GM19395 (cell line): ENCODE measurements around the gene MSI1.

Experiments used
- ATAC-seq: cut with Tn5 transposase; IDR thresholded peaks from one replicate; pipeline ENCODE4 v1.9.1; 2021; ENCODE audit warnings: mild to moderate bottlenecking, moderate library complexity; ENCODE audit not compliant: unreplicated experiment

MSI1 gene

GRCh38 chr12:120377611-120378010 lies 8.6 kb upstream of the MSI1 start:
- ATAC-seq = no peak

GRCh38 chr12:120376934-120377572 lies 8.1 kb upstream of the MSI1 start:
- ATAC-seq = no peak

DNA sequence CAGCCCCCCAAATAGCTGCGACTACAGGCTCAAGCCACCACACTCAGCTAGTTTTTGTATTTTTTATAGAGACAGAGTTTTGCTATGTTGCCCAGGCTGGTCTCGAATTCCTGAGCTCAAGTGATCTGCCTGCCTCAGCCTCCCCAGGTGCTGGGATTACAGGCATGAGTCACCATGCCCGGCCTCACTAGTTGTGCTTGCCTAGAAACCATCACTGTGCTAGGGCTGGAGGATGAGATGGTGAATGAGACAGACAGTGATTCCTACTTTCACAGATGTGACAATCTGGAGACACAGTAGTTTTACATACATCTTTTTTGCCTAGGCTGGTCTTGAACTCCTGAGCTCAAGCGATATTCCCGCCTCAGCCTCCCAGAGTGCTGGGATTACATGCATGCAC lies 7.5 kb upstream of the MSI1 start:
- ATAC-seq = no peak

DNA sequence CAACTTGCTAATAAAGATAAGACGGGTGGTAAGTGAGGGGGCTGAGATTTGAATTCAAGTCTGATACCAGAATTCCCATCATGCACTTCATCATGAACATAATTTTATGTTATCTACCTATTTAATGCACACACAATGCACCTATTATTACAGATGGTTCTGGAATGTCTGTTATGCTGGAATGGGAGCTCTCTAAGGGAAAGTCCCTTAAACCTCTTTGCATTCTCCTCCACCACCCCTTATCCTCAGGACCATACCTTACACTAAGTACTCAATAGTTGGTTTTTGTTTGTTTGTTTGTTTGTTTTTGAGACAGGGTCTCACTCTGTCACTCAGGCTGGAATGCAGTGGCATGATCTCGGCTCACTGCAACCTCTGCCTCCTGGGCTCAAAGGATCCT lies 7.0 kb upstream of the MSI1 start:
- ATAC-seq = no peak

DNA sequence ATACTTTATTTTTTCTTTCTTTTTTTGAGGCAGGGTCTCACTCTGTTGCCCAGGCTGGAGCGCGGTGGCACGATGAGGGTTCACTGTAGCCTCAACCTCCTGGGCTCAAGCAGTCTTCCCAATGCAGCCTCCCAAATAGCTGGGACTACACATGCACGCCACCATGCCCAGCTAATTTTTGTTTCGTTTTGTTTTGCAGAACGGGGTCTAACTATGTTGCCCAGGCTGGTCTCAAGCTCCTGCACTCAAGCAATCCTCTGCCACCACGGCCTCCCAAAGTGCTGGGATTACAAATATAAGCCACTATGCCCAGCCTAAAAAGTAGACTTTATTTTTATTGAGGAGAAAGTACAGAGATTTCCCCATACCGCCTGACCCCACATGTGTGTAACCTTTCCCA lies 4.7 kb upstream of the MSI1 start:
- ATAC-seq = no peak

DNA sequence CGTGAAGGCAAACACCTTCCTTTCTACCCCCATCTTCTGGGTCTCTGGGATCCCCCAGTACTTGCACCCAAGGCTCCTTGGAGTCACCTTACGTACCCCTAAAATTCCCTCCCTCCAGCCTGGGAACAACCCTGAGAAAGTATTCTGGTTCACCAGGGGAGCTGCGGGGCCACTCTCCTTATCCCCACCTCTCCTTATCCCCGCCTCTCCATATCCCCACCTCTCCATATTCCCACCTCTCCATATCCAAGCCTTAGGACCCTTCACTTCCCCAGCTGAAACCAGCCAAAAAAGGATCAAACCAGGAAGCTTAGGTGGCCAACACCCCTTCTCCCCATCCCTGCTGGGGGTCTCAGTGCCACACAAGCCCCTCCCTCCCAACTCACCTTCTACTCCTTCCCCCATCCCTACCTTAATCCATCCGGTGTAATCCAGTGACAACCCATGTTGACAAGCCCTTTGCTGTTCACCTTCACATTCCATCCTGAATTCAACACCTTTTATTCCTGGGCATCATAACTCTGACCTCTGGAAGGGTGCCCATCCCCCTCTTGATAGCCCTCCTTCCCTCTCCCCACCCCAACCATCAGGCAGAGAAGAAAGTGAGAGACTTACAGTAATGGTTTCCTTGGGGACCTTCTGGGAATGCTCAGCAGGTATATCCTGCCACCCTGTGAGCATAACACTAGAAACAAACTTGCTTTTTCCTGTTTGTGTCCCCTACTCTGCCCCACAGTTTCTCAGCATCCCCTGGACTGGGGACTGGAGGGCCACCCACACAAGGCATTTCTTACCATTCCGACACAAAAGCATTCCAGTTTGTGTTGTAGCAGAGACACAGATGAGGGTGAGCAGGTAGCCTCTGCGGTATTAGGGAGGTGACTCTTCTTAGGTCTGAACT lies 1.6 kb upstream of the MSI1 start:
- ATAC-seq = no peak

GRCh38 chr12:120369603-120370342 lies 809 bp upstream of the MSI1 start:
- ATAC-seq = no peak

GRCh38 chr12:120367924-120368788 lies 808 bp downstream of the MSI1 start:
- ATAC-seq = no peak

DNA sequence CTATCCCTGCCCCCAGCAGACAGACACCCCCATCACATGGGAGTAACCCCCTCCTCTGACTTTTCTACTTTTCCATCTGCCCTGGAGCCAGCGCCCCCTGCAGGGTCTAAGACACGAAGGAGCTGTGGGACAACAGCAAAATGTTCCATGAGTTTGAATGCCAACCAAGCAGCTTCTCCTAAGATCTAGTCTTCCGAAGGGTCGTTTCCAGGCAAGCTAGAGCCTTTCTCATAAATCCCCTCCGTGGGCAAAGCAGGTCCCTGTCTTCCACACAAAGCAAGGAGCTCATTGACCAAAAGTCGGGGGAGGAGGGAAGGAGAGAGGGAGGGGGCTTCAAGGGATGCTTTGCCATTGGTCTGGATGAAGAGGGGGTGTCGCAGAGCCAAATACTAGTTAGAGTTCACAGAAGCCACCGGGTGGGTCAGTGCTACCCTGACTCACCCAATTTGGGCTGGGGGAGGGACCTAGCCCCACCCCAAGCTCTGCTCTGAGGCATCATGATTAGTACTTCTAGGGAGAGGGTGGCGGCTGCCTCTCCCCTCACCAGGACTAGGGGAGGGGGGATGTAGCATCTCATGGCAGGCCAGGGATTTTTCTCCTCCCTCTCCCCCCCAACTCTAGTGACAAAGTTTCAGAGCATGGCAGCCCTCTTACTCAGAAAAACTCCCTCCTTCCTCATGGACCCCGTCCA lies 1.6 kb downstream of the MSI1 start:
- ATAC-seq = no peak

DNA sequence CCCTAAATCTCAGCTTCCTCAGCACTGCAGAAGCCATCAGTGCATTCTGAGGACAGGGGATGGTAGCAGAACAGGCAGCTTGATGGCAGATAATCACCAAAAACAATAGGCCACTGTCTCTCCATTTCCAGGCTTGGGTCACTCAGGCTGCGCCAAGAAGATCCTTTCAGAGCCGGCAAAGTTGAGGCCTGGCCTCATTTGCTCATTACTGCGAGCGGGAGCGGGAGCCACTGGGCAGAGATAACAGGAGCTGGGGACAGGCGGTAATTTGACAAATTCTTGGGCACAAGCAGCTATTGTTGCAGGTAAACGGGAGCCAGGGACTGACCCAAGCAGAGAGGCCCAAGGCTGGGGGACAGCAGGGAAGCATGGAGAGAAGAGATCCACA lies 2.1 kb downstream of the MSI1 start:
- ATAC-seq = no peak

DNA sequence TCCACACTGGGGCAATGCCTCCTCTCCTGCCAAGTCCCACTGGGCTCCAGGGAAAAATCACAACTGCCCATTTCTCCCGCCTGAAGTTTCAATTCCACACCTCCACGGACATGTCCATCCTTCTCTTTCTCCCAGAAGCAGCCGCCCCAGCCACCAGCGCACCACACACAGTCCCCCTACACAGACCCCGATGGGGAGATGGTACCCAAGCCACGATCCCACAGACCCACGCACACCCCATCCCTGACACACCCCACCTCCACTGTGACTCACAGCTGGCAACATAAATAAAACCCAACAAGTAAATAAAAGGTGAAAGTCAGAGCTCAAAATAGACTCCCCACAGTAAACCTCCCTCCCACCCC lies 2.6 kb downstream of the MSI1 start:
- no peak for ATAC-seq

DNA sequence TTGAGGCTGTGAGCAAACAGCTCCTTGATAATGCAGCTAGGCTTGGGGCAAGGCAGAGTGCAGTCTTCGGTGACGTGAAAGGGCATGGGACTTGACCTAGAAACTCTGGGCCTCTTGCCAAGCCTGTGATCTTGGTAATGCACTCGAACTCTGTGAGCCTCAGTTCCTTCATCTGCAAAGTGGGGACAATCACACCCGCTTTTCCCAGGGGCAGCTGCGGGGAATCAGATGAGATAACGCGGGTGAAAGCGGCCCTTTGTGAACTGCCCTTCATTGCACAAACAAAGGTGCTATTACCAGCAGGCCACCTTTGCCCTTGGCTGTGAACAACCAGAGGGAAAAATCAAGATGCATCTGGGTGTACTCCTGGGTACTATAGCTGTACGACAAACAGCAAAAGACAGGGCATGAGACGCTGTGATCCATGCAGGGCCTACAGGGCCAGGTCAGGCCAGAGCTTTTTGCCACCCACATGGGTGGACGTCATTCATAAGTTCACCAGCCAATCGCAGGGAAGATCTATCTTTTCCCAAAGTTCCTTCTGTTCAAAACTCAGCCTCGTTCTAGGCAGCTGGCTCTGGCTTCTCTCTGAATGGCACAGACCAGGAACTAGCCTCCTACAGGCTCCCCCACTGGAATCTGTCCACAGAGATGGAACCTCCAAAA lies 3.2 kb downstream of the MSI1 start:
- no peak for ATAC-seq

DNA sequence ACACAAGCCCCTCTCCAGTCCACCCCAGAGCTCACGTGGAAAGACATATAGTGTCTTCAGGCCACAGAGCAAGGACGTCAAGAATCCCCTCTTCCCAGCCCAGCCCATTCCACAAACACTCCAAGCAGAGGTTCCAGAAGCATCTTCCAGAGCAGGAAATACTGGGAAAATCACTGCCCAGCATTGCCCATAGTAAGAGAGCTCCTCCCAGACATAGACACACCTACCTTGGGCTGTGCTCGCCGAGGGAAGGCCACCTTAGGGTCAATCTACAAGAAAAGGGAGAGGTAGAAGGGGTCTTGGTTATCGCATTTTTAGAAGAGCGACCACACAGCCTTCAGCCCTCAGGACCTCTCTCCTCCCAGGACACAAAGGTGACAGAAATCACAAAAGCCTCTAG lies 4.5 kb downstream of the MSI1 start:
- ATAC-seq = no peak

GRCh38 chr12:120363274-120363855 lies 5.6 kb downstream of the MSI1 start:
- no peak for ATAC-seq

DNA sequence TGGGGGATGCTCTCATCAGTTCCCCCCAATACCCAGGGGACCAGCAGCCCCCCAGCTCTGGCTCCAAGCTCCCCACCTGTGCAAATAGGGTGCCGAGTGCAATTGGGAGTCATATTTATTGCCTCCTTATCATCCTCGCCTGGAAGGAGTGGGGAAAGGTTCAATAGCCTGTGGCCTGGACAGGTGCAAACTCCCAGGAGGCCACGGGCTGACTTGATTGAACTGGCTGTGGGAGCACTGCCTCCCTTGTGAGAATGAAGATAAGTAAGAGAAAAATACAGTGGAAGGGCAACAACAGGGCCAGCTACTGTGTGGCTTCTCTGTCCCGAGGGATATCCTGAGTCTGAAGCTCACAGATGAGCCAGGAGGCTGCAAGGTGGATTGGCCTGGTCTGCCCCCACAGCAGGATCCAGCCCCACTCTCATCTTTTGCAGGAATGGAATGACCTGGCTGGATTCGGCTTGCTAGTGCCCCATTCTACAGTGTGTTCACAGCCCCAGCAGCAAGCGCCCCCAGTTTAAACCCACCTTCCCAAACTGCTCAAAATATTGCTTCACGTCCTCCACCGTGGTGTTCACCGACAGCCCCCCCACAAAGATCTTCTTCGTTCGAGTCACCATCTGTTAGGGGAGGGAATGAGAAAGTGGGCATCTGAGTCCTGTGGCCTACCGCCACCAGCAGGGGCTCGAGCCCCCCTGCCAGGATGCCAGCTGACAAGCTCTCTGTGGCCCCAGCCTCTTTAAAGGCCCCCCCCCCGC lies 6.3 kb downstream of the MSI1 start:
- ATAC-seq = no peak

- ATAC-seq = no peak
Observed at GRCh38 chr12:120361506-120362208, 7.3 kb downstream of the MSI1 start.

DNA sequence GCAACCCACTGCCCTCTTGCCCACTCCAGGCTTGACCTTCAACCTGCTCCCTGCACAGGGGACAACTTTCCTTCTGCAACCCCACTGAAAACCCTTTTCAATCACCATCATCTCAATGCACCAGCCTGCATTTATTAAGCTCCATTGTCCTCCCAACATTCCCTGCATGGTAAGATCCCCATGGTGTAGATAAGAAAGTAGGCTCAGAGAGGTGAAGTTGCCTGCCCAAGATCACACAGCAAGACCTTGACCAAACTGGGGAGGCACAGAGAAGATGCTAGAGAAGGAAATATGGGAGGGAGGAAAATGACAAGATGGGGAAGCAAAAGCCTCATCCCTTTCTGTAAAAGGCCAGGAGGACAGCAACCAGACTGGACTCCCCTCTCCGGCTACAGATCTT lies 9.8 kb downstream of the MSI1 start:
- ATAC-seq = no peak
